ENCODE data around the gene CLIC2. TPM values are rescaled to one million over a fixed set of nuclear protein-coding genes. Genes with fewer than 3 reads are reported as not detected.

Gene CLIC2
- total RNA-seq (2022; extraction: Qiagen RNA extraction; ENCODE audit: low read depth), result 0.12 to 0.19 TPM (median 0.14 TPM) in 4 of 5 replicates, not detected in the other

DNA sequence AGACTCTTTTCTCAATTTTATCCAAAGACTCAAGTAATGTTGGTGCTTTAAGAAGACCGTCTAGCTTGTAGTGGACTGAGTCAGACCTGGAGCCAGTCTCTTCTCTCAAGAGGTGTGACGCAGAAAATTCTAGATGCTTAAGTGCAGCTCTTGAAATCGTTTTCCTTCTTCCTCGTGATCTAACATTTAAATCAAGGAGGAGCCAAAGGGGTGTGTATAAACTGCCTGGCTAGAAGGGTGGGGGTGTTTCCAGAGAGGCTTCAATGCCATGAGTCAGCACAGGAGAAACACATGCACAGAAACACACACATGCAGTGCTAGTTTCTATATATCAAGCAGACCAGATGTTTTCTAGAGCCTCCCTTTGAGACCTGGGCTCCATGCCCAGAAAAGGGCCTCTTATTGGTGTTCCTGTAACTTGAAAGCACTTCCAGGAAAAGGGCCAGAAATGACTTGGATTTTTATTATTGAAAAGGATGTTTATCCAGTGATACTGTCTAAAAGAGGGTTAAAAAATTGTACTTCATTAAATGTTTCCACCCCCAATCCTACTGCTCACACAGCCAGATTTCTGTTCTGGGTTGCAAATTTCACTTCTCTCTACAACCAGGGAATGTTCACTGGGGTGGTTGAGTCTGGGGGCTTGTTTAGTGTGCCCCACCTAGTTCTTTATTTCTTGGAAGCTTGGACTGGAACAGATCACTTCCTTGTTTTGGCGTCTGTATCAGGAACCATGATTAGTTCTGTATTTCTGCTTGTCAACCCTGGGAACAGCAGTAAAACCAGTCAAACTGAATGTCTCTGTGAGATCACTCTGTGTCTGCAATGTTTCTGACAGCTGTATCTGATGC is at the start of gene CLIC2:
Gene CLIC2 (minus strand): TSS at position 129 of the 851 bp plus-strand sequence. CDS start 187 bp downstream, outside the sequence.

GRCh38 chrX:155381843-155382528 is 47.6 kb upstream of the CLIC2 start, which contains the start of gene F8A2:
Gene F8A2, plus strand, starts transcription at chrX:155382095. Its CDS starts 20 bp downstream, at chrX:155382115.

DNA sequence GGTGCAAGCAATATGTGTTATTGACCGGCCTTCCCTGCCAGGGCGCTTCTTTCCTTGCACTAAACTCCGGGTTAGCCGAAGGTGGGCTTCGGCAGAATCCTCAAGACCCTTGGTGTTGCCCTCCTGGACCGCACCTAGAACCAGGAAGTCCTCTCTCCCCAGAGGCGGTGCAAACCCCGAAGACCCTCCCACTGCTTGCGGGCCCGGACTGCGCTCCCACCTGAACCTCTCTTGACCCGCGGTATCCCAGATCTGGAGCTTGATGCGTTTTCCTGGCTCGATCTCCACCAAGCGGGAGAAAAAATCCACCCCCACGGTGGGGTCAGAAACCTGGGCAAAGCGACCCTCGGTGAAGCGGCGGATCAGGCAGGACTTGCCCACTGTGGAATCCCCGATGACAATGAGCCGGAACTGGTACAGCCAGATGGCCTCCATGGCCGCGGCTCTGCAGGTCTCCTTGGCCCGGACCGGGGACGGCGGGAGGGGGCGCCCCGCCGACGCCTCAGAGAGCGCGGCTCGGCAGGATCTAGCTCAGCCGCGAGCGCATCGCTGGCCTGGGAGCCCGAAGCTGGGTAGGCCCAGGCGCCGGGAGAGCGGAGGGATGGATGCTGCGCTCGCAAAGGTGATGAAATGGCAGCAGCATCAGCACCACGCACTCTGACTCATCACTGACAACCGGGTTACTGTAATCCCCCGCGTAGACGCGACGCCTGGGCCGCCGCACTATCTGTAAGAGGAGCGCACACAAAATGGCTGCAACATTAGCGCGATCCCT is 70.4 kb downstream of the CLIC2 start, which contains the start of gene RAB39B:
Gene RAB39B (minus strand): TSS at position 638 of the 775 bp plus-strand sequence. CDS start 203 bp downstream, at position 435.

Other genes starting within 250 kb of the CLIC2 start
- 50.8 to 68.4 TPM (median 52.3 TPM) in 5 replicates for gene VBP1, start 118.2 kb downstream of the CLIC2 start, total RNA-seq (2022; extraction: Qiagen RNA extraction; ENCODE audit: low read depth)
- gene RAB39B, start 70.1 kb downstream of the CLIC2 start, total RNA-seq (2022; extraction: Qiagen RNA extraction; ENCODE audit: low read depth), result 0.62 to 1.1 TPM (median 0.73 TPM) in 5 replicates
- gene F8A2, start 47.5 kb upstream of the CLIC2 start, total RNA-seq (2022; extraction: Qiagen RNA extraction; ENCODE audit: low read depth), result not detected in 5 replicates
- 0.20 to 1.4 TPM (median 1.0 TPM) in 5 replicates for gene F8A3, start 124.0 kb upstream of the CLIC2 start, total RNA-seq (2022; extraction: Qiagen RNA extraction; ENCODE audit: low read depth)

Data from A549 treated with CpdA at 1 μM for 4 hours (cell line).